ENCODE results near the gene GRID1.

GRID1 gene

DNA sequence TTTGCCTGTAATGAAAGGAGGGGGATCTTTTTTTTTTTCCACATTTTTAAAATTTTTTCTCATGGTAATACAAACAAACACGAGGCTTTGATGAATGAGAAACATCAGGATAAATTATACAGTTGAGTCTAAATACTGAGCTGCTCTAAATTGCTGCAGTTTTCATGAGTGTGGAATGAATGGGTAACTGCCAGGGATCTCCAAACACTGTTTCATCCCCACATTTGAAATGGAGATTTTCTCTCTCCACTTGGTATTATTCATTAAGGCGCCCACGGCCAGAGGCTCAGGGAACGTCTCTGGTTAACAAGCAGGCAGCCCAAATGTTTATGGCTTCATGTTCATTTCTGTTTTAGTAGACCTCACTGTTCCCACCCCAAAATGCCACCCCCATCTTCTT is 717.1 kb downstream of the GRID1 start:
- TF ChIP-seq EZH2 (IDR thresholded peaks at IDR 0.05; ENCODE audit: borderline replicate concordance, low read length): no peak
- TF ChIP-seq, protein P1, sequence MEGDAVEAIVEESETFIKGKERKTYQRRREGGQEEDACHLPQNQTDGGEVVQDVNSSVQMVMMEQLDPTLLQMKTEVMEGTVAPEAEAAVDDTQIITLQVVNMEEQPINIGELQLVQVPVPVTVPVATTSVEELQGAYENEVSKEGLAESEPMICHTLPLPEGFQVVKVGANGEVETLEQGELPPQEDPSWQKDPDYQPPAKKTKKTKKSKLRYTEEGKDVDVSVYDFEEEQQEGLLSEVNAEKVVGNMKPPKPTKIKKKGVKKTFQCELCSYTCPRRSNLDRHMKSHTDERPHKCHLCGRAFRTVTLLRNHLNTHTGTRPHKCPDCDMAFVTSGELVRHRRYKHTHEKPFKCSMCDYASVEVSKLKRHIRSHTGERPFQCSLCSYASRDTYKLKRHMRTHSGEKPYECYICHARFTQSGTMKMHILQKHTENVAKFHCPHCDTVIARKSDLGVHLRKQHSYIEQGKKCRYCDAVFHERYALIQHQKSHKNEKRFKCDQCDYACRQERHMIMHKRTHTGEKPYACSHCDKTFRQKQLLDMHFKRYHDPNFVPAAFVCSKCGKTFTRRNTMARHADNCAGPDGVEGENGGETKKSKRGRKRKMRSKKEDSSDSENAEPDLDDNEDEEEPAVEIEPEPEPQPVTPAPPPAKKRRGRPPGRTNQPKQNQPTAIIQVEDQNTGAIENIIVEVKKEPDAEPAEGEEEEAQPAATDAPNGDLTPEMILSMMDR (IDR thresholded peaks at IDR 0.05; ENCODE audit: low read length): no peak
- Histone ChIP-seq H3K27ac (ENCODE audit: low read depth, low read length, poor library complexity, severe bottlenecking) (no peak overlapping the region), H3K9me3 (ENCODE audit: low read length) (no peaks in the 10 kb centered on the region), H3K27me3 (ENCODE audit: insufficient read depth, low read length) (no peaks in the 10 kb centered on the region), H3F3A (ENCODE audit: insufficient read depth, low read length) (no peaks in the 10 kb centered on the region), H3K9me2 (ENCODE audit: low read depth, low read length) (no peaks in the 10 kb centered on the region), H3K79me2 (ENCODE audit: insufficient read depth, low read length) (no peaks in the 10 kb centered on the region), H4K20me1 (ENCODE audit: insufficient read depth, low read length) (no peaks in the 10 kb centered on the region), H3K4me2 (ENCODE audit: low read length) (no peak overlapping the region), H2AFZ (ENCODE audit: low read length) (no peak overlapping the region), H3K36me3 (ENCODE audit: insufficient read depth, low read length) (no peaks in the 10 kb centered on the region), H3K4me1 (ENCODE audit: insufficient read depth, low read length, severe bottlenecking) (no peaks in the 10 kb centered on the region), H3K9ac (ENCODE audit: low read length) (no peak overlapping the region), H3K4me3 (ENCODE audit: low read depth, low read length, poor library complexity, severe bottlenecking) (no peak overlapping the region)

DNA sequence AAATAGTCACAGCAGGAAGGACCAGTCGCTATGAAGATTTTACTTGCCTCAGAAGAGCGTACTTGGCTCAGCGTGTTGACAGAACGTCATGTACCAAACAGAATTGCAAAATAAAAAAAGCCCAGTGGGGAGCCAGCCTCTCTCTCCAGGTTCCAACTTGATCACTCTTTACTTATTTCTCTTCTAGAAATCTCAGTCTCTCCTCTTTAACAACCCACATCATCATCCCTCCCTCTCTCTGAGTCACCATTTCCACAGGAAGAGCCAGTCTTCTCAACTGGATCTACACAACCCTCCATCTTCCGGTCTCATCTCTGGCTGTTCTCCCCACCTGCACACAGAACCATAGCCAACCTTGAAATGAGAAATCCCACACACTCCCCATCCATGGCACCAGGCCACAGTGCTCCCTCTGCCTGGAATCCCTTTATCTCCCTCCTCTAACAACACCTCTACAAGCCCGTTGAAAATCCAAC is 718.3 kb downstream of the GRID1 start:
- Histone ChIP-seq H3F3A (ENCODE audit: insufficient read depth, low read length) (no peaks in the 10 kb centered on the region), H3K4me2 (ENCODE audit: low read length) (no peak overlapping the region), H3K27me3 (ENCODE audit: insufficient read depth, low read length) (no peaks in the 10 kb centered on the region), H3K4me3 (ENCODE audit: low read depth, low read length, poor library complexity, severe bottlenecking) (no peak overlapping the region), H3K9me3 (ENCODE audit: low read length) (no peaks in the 10 kb centered on the region), H3K9ac (ENCODE audit: low read length) (no peak overlapping the region), H3K36me3 (ENCODE audit: insufficient read depth, low read length) (no peaks in the 10 kb centered on the region), H3K4me1 (ENCODE audit: insufficient read depth, low read length, severe bottlenecking) (no peaks in the 10 kb centered on the region), H2AFZ (ENCODE audit: low read length) (no peak overlapping the region), H3K9me2 (ENCODE audit: low read depth, low read length) (no peaks in the 10 kb centered on the region), H3K79me2 (ENCODE audit: insufficient read depth, low read length) (no peaks in the 10 kb centered on the region), H3K27ac (ENCODE audit: low read depth, low read length, poor library complexity, severe bottlenecking) (no peak overlapping the region), H4K20me1 (ENCODE audit: insufficient read depth, low read length) (no peaks in the 10 kb centered on the region)
- no peak for TF ChIP-seq EZH2 (IDR thresholded peaks at IDR 0.05; ENCODE audit: borderline replicate concordance, low read length)
- TF ChIP-seq, protein P1 (IDR thresholded peaks at IDR 0.05; ENCODE audit: low read length): no peak

DNA sequence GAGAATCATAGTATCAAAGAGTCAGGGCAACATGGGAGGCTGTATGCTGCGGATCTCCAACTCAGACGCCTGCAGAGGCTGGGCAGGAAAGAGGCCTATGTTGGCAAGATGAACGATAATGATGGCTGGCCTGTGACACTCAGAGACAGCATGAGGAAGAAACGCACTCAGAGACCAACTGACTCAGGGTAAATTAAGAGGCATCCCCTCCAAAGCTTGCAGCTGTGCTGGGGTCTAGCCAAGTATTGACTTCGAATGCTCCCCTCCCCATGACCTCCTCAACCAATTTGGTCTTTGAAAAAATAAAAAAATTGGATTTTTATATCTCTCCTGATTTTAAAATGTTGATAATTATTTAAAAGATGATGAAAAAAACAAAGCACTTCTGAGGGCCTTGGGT is 718.9 kb downstream of the GRID1 start:
- TF ChIP-seq EZH2 (IDR thresholded peaks at IDR 0.05; ENCODE audit: borderline replicate concordance, low read length): no peak
- TF ChIP-seq, protein P1 (IDR thresholded peaks at IDR 0.05; ENCODE audit: low read length): no peak
- Histone ChIP-seq H3K9me2 (ENCODE audit: low read depth, low read length) (no peaks in the 10 kb centered on the region), H3K9ac (ENCODE audit: low read length) (no peak overlapping the region), H3K36me3 (ENCODE audit: insufficient read depth, low read length) (no peaks in the 10 kb centered on the region), H4K20me1 (ENCODE audit: insufficient read depth, low read length) (no peaks in the 10 kb centered on the region), H3K27ac (ENCODE audit: low read depth, low read length, poor library complexity, severe bottlenecking) (no peak overlapping the region), H3K4me1 (ENCODE audit: insufficient read depth, low read length, severe bottlenecking) (no peaks in the 10 kb centered on the region), H3K79me2 (ENCODE audit: insufficient read depth, low read length) (no peaks in the 10 kb centered on the region), H3K27me3 (ENCODE audit: insufficient read depth, low read length) (no peaks in the 10 kb centered on the region), H3K4me3 (ENCODE audit: low read depth, low read length, poor library complexity, severe bottlenecking) (no peak overlapping the region), H3F3A (ENCODE audit: insufficient read depth, low read length) (no peaks in the 10 kb centered on the region), H2AFZ (ENCODE audit: low read length) (no peak overlapping the region), H3K4me2 (ENCODE audit: low read length) (no peak overlapping the region), H3K9me3 (ENCODE audit: low read length) (no peaks in the 10 kb centered on the region)
